Nephron progenitor cell (in vitro differentiated cells): ENCODE results near the gene FKBP5.

Experiments
- DNase-seq: peaks from one replicate; pipeline ENCODE4 v3.0.0; 2021
- H3K27ac Mint-ChIP-seq: 2 replicates; pipeline ENCODE4 v1.8.0; 2021; ENCODE audit warnings: mild to moderate bottlenecking, moderate library complexity, mixed read lengths
- H3K27me3 Mint-ChIP-seq: 2 replicates; pipeline ENCODE4 v1.8.0; 2021; ENCODE audit warnings: mild to moderate bottlenecking, low read depth, mixed read lengths; ENCODE audit not compliant: poor library complexity
- H3K36me3 Mint-ChIP-seq: 2 replicates; pipeline ENCODE4 v1.8.0; 2021; ENCODE audit warnings: low read depth, mixed read lengths
- H3K4me1 Mint-ChIP-seq: 2 replicates; pipeline ENCODE4 v1.8.0; 2021; ENCODE audit warnings: mixed read lengths
- H3K4me3 Mint-ChIP-seq: 2 replicates; pipeline ENCODE4 v1.8.0; 2021; ENCODE audit warnings: mild to moderate bottlenecking, moderate library complexity, mixed read lengths
- H3K9me3 Mint-ChIP-seq: 2 replicates; pipeline ENCODE4 v1.8.0; 2021; ENCODE audit warnings: mild to moderate bottlenecking, moderate library complexity, mixed read lengths
- TF ChIP-seq, protein P1 (sequence below): fragments of 200-600 bp; sonication (generic); IDR thresholded peaks from 2 replicates; pipeline ENCODE4 v1.5.0; 2021; ENCODE audit warnings: antibody characterized with exemption

FKBP5 gene

DNA sequence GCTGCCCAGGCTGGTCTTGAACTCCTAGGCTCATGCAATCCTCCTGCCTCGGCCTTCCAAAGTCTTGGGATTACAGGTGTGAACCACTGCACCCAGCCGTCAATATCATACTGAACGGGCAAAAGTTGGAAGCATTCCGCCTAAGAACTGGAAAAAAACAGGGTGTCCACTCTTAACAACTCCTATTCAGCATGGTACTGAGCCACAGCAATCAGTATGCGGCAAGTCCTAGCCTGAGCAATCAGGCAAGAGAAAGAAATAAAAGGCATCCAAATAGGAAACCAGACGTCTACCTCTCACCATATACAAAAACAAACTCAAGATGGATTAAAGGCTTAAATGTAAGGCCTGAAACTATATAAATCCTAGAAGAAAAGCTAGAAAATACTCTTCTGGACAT is 83.1 kb downstream of the FKBP5 start:
- H3K27ac Mint-ChIP-seq: no peak overlapping the region
- DNase-seq: no peak
- H3K4me1 Mint-ChIP-seq: peaks cover 25% of the 10 kb centered on the region
- peaks cover 12% of the 10 kb centered on the region for H3K9me3 Mint-ChIP-seq
- H3K27me3 Mint-ChIP-seq: no peaks in the 10 kb centered on the region
- H3K4me3 Mint-ChIP-seq: no peak overlapping the region
- H3K36me3 Mint-ChIP-seq: peaks cover 47% of the 10 kb centered on the region
- TF ChIP-seq, protein P1, sequence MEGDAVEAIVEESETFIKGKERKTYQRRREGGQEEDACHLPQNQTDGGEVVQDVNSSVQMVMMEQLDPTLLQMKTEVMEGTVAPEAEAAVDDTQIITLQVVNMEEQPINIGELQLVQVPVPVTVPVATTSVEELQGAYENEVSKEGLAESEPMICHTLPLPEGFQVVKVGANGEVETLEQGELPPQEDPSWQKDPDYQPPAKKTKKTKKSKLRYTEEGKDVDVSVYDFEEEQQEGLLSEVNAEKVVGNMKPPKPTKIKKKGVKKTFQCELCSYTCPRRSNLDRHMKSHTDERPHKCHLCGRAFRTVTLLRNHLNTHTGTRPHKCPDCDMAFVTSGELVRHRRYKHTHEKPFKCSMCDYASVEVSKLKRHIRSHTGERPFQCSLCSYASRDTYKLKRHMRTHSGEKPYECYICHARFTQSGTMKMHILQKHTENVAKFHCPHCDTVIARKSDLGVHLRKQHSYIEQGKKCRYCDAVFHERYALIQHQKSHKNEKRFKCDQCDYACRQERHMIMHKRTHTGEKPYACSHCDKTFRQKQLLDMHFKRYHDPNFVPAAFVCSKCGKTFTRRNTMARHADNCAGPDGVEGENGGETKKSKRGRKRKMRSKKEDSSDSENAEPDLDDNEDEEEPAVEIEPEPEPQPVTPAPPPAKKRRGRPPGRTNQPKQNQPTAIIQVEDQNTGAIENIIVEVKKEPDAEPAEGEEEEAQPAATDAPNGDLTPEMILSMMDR: no peak

DNA sequence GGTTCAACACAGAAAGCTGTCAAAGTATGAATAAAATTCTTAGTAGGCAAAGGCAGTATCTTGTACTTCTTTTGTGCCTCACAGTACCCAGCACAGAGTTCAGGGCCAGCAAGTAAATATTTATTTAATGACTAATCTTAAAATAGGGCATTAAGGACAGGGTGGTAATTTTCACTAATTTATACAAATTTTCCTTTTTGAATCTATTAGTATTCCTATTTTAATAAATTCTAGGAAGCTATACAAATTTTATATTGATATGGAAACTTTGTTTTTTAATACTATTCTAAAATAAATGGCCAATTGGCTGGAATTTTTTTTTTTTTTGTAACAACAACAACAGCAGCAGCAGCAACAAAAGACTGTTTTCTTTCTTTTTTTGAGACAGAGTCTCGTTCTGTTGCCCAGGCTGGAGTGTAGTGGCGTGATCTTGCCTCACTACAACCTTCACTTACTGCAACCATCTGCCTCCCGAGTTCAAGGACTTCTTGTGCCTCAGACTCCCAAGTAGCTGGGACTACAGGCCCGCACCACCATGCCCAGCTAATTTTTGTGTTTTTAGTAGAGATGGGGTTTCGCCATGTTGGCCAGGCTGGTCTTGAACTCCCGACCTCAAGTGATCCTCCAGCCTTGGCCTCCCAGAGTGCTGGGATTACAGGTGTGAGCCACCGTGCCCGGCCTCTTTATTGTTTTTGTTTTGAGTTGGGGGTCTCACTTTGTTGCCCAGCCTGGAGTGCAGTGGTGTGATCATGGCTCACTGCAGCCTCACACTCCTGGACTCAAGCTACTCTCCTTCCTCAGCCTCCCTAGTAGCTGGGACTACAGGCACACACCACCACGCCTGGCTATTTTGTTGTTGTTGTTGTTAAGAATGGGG is 85.2 kb downstream of the FKBP5 start:
- no peak overlapping the region for H3K4me3 Mint-ChIP-seq
- peaks cover 12% of the 10 kb centered on the region for H3K9me3 Mint-ChIP-seq
- H3K4me1 Mint-ChIP-seq: peaks cover 33% of the 10 kb centered on the region
- H3K36me3 Mint-ChIP-seq: peaks cover 38% of the 10 kb centered on the region
- TF ChIP-seq, protein P1: no peak
- H3K27me3 Mint-ChIP-seq: no peaks in the 10 kb centered on the region
- DNase-seq: no peak
- H3K27ac Mint-ChIP-seq: no peak overlapping the region

DNA sequence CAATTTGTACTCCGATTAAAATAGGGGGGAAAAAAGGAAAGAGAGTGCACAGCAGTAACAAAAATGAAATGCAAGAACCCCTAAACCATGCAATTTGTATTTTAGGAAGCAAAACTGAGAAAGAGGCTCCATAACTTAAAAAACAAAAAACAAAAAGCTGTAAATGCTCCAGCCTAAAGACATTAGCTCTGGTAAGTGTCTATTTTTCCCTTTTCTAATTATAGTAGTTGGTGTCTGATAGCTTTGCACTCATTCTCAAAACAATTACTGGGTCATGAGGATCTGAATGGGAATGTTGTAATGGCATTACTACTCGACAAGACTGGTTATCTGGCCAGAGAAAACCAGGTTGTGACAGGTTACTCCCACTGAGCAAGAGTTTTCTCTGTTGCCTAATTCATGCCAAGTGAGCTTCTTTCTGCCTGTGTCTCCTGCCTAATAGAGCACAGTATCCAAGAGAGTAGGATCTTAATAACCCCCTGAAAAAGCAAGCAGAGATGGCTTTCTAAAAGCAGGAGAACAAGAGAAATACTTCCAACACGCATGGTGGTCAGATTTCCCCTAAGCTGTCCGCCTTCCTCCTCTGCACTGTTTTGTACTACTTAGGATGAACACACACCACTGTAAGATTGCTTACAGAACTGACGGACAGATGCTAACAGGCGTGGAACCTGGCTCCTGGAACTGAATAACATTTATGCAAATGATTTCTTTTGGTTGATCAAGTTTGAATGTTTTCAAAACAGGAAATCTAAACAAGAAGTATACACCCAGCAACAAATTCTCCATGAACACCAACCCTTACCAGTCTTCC is 86.4 kb downstream of the FKBP5 start:
- Mint-ChIP-seq H3K4me1 (peaks cover 34% of the 10 kb centered on the region), H3K9me3 (peaks cover 12% of the 10 kb centered on the region), H3K27me3 (no peaks in the 10 kb centered on the region), H3K36me3 (peaks cover 27% of the 10 kb centered on the region), H3K4me3 (no peak overlapping the region), H3K27ac (peak overlapping the region; percentile 80)
- TF ChIP-seq, protein P1: no peak
- DNase-seq: no peak

DNA sequence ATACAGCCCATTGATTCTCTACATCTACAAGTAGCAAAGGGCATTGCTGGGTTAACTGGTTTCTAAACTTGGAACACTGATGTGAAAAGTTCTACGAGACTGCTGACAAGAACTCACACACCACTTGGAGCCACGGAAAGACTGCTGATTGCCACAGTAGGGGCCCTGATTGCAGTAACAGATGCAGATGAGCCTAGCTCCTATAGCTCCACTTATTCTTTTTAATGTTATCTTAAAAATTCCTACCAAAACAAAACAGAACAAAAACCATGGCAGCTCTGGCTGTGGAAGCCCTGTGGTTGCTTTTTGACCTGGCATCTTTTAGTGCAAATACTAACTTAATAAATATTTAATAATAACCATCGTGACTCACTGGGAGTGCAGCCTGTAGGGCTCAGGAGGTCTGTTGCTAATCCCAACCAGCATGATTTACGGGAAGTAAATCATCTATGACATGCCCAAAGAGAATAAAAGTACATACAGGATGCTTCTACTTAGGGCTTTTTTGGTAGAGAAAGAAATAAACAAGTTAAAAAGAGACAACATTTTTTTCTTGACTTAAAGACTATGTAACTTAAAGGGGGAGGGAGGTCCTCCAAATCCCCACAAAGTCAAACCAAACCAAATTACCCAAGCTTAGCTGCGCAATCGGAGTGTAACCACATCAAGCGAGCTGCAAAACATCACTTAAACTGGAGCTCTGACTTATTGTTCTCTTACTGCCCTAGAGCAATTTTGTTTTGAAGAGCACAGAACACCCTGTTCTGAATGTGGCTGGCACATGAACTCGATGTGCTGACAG is 87.2 kb downstream of the FKBP5 start:
- no peak for DNase-seq
- TF ChIP-seq, protein P1: no peak
- H3K27me3 Mint-ChIP-seq: no peaks in the 10 kb centered on the region
- peaks cover 12% of the 10 kb centered on the region for H3K9me3 Mint-ChIP-seq
- H3K4me3 Mint-ChIP-seq: no peak overlapping the region
- H3K27ac Mint-ChIP-seq: peak overlapping the region; percentile 80
- H3K4me1 Mint-ChIP-seq: peaks cover 42% of the 10 kb centered on the region
- H3K36me3 Mint-ChIP-seq: peaks cover 27% of the 10 kb centered on the region

DNA sequence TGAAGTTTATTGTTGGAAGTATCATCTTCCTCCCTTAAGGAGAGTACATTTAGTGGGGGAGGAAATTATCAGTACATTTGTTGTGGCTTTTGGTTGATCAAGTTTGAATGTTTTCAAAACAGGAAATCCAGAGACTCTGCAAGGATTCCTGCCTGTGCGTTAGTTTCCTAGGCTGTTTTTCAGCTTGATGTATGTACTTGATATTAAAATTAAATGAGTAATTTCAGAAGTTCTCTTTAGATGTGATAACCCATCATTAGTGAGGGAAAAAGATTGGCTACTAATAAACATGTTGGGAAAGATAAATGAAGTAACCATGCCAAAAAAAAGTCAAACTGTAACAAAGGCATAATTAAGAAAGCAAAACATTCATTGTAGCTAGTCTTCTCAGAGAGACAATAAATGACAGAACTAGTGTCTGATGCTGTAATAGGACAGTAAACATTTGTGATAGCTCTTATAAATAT is 88.0 kb downstream of the FKBP5 start:
- H3K27me3 Mint-ChIP-seq: no peaks in the 10 kb centered on the region
- no peak for DNase-seq
- H3K36me3 Mint-ChIP-seq: peaks cover 24% of the 10 kb centered on the region
- peaks cover 47% of the 10 kb centered on the region for H3K4me1 Mint-ChIP-seq
- peaks cover 7% of the 10 kb centered on the region for H3K9me3 Mint-ChIP-seq
- H3K4me3 Mint-ChIP-seq: no peak overlapping the region
- TF ChIP-seq, protein P1: no peak
- peak overlapping the region; percentile 5 for H3K27ac Mint-ChIP-seq
